Testis (tissue), 3 donors: ENCODE measurements around the gene PHLDA3. TPM values are rescaled to one million over a fixed set of nuclear protein-coding genes. Genes with fewer than 3 reads are reported as not detected.

Experiments
- DNase-seq: peaks from one replicate; pipeline ENCODE4 v3.0.0-alpha.2; 2019
- H3K27ac ChIP-seq, 2 donors: fragments of 200-600 bp; sonication (generic); one replicate each; pipeline ENCODE4 v1.5.1; 2019
- H3K27me3 ChIP-seq: fragments of 200-600 bp; sonication (generic); one replicate; pipeline ENCODE4 v1.5.1; 2019
- H3K36me3 ChIP-seq: fragments of 200-600 bp; sonication (generic); one replicate; pipeline ENCODE4 v1.5.1; 2017; ENCODE audit warnings: low read depth; ENCODE audit errors: missing control alignments
- H3K4me1 ChIP-seq: fragments of 200-600 bp; sonication (generic); one replicate; pipeline ENCODE4 v1.5.1; 2019
- H3K4me3 ChIP-seq, 2 donors: fragments of 200-600 bp; sonication (generic); one replicate each; pipeline ENCODE4 v1.5.1; 2017 to 2019
- H3K9me3 ChIP-seq: fragments of 200-600 bp; sonication (generic); one replicate; pipeline ENCODE4 v1.5.1; 2017
- CTCF ChIP-seq, 3 experiments: fragments of 450-650 bp in 2 of 3; fragments of 200-600 bp in 1 of 3; sonication (generic) in 1 of 3; IDR thresholded peaks; one replicate each; pipeline ENCODE4 v1.5.1; 2016 to 2019; ENCODE audit warnings: antibody characterized with exemption in 3 of 3, mild to moderate bottlenecking in 2 of 3, moderate library complexity in 1 of 3
- POLR2A ChIP-seq: fragments of 450-650 bp; IDR thresholded peaks from one replicate; pipeline ENCODE4 v1.6.1; 2017; ENCODE audit warnings: antibody characterized with exemption, mild to moderate bottlenecking, moderate library complexity
- WGBS, 2 donors: methylation state at CpG; one replicate each; pipeline ENCODE4 v1.1.5; 2018; 5-methylcytosine and 5-hydroxymethylcytosine counted together
- intact Hi-C: fragments of 100-400 bp; cut with DNase I; formaldehyde crosslinking; loops from one replicate; pipeline ENCODE4 v1.15.1; 2023; ENCODE audit warnings: low total_unique reads
- polyA plus RNA-seq: library from polyadenylated mRNA; stranded (reverse); fragments of 350-450 nt; fragmentation: Illumina TruSeq; extraction: RNeasy Lipid Tissue Mini Kit (QIAGEN cat#74804); gene quantifications from one replicate; pipeline ENCODE4 v1.2.3, GENCODE V29; 2014; ENCODE audit warnings: low read depth, low replicate concordance; ENCODE audit not compliant: insufficient read depth
- total RNA-seq, 2 donors: library from RNA; depleted of rRNA; stranded (reverse); fragments of >200 nt; gene quantifications; one replicate each; pipeline ENCODE4 v1.2.3, GENCODE V29; 2016

The PHLDA3 gene
- total and polyA plus RNA-seq, 3 donors from 2014 or later = 22.7 to 24.0 (median 23.1) TPM

- intact Hi-C loops = no loop called here
- no peak for DNase-seq
- Histone ChIP-seq H3K27me3 (no peaks in the 10 kb centered on the region), H3K36me3 (no peaks in the 10 kb centered on the region), H3K4me1 (no peaks in the 10 kb centered on the region), H3K4me3 (no peak overlapping the region), H3K27ac (no peak overlapping the region), H3K9me3 (no peaks in the 10 kb centered on the region)
- 80 to 95% methylated on average over 15 of the region's 15 CpGs for WGBS, 2 donors
- TF ChIP-seq POLR2A (no peak), CTCF (IDR thresholded peaks at IDR 0.05) (no peak)
These were observed 42.3 kb downstream of the PHLDA3 start for GRCh38 chr1:201426479-201427310.

- Histone ChIP-seq H3K9me3 (no peaks in the 10 kb centered on the region), H3K4me3 (no peak overlapping the region), H3K4me1 (no peaks in the 10 kb centered on the region), H3K27me3 (no peaks in the 10 kb centered on the region), H3K36me3 (no peaks in the 10 kb centered on the region), H3K27ac (no peak overlapping the region)
- intact Hi-C loops = no loop called here
- no peak for DNase-seq
- no peak for TF ChIP-seq POLR2A
- TF ChIP-seq CTCF (IDR thresholded peaks at IDR 0.05) = no peak
- 100% methylated on average over 2 of the region's 2 CpGs for WGBS, 2 donors
These were observed 44.8 kb downstream of the PHLDA3 start for GRCh38 chr1:201424146-201424545.

GRCh38 chr1:201423655-201424054 is 45.3 kb downstream of the PHLDA3 start:
- H3K9me3 ChIP-seq = no peaks in the 10 kb centered on the region
- TF ChIP-seq CTCF (IDR thresholded peaks at IDR 0.05) (no peak), POLR2A (no peak)
- DNase-seq = no peak
- intact Hi-C loops = no loop called here
- no peaks in the 10 kb centered on the region for H3K4me1 ChIP-seq
- H3K36me3 ChIP-seq = no peaks in the 10 kb centered on the region
- WGBS, 2 donors = 62 to 74% methylated on average over 6 of the region's 6 CpGs
- no peak overlapping the region for H3K27ac ChIP-seq
- H3K4me3 ChIP-seq = no peak overlapping the region
- H3K27me3 ChIP-seq = no peaks in the 10 kb centered on the region

- WGBS, 2 donors = 83 to 90% methylated on average over 6 of the region's 6 CpGs
- no peaks in the 10 kb centered on the region for H3K9me3 ChIP-seq
- no peaks in the 10 kb centered on the region for H3K4me1 ChIP-seq
- no peak overlapping the region for H3K27ac ChIP-seq
- no peak for DNase-seq
- H3K4me3 ChIP-seq = no peak overlapping the region
- no peaks in the 10 kb centered on the region for H3K36me3 ChIP-seq
- no peaks in the 10 kb centered on the region for H3K27me3 ChIP-seq
- no peak for TF ChIP-seq CTCF (IDR thresholded peaks at IDR 0.05)
- no peak for TF ChIP-seq POLR2A
- intact Hi-C loops = no loop called here
These were observed 46.5 kb downstream of the PHLDA3 start for GRCh38 chr1:201422436-201423030.
